Stimulated activated CD8-positive, alpha-beta memory T cell treated with anti-CD3 and anti-CD28 coated beads, Interleukin-4, amount 100 ng/mL, for 4 hours (primary cell): ENCODE data around the gene ATXN1.
"Not testable (repeated sequence)": the region's sequence is repeated elsewhere in the genome, so short reads cannot be mapped to it uniquely, and the experiment has no call there.

Source experiments
- DNase-seq, 2 donors: peaks; one replicate each; pipeline ENCODE4 v3.0.0-alpha.2; 2020; ENCODE audit warnings: low read depth in 2 of 2, low spot score in 1 of 2

The ATXN1 gene

DNA sequence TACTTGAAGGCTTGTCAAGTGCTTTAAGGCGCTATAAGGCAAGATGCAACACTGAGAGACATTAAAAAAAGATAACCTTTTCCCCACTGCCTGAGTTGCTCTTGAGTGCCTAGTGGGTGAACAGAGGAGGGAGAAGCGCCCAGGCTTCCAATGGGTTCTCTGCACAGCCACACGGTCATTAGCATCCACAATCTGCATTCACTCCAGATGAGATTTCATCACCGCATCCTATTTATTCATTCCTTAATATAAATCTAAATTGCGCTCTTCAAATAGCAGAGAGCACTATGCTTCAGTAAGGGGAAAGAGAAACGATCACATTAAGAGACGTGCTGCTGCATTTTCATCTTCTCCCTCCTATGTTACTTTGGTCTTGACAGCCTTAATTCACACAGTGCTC, 219.2 kb downstream of the ATXN1 start:
- DNase-seq, result no peak

DNA sequence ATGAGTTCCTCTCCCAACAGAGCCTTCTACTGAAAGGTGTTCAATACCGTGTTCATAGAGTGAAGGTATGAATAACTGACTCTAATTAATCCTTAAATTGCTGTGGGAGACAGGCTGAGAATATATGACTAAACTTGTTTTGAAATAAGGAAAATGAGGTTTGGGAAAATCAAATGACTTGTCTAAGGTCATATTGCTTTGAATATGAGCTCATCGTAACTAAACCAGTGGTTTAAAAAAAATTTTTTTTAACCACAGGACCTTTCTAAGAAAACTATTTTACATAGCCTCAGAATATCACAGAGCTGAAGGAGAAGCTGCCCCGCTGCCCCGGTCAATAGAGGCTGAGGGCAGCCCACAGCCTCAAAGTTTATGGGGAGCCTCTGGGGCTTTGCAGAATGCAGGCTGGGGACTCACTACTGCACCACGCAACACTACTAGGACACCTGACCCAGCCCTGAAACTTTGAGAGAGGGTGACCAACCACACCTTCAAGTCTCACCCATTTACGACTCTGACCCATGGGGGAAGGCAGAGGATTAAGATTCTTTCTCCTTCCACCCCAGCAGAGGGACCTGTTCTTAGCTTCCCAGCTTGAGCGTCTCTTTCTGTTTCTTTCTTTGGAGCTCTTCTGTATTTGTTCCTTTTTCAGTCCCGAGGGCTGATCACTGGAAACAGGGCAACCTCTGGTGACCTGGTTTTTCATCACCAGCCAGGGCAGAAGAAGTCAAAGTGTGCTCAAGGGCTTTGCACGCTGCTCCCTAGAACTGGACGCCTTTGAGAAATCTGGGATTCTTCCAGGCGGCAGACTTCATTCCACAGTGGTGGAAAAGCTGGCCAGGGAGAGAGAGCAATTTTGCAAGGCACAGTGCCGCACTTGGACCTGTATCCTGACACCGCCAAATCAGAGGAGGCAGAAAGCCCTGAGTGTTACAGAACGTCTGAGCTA, 220.2 kb downstream of the ATXN1 start:
- DNase-seq, result no peak

GRCh38 chr6:16540383-16540782, 220.9 kb downstream of the ATXN1 start:
- not testable (repeated sequence) for DNase-seq

DNA sequence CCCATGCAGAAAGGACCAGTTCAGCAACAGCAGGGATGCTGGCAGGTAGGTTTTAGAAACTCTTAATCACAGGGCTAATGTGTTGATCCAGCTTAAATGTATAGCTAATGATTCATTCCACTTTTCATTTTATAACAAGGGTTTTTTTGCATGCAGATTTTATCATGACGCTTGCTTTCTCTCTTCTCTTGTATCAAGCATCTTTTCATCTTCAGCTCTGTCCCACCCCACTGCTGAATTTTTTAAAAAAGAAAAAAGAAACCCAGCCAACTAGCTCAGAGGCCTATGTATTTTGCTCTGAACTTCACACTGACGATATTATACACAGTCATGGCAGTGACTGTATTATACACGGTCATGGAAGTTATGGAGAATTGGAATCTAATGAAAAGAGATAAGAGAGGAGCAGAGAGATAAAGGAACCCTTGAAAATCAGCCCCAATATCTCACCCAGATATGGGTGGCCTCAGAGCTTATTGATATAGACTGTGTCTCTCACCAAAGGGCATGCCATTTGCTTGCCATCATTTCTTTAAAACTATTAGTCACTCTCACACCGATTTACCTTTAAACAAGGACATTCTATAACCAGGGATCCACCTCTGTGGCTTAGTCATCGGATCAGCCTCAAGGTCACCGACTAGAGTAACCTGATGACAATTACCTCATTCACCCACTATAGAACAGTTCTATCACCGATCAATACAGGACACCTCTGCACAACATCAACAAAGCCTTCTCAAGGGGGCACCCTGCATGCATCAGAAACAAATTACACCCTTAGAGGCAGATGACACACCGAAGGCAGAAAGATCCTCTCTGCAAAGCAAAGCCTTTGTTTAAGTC, 222.0 kb downstream of the ATXN1 start:
- DNase-seq, result no peak

- no peak for DNase-seq
Observed at GRCh38 chr6:16535564-16535963, 225.7 kb downstream of the ATXN1 start.

DNA sequence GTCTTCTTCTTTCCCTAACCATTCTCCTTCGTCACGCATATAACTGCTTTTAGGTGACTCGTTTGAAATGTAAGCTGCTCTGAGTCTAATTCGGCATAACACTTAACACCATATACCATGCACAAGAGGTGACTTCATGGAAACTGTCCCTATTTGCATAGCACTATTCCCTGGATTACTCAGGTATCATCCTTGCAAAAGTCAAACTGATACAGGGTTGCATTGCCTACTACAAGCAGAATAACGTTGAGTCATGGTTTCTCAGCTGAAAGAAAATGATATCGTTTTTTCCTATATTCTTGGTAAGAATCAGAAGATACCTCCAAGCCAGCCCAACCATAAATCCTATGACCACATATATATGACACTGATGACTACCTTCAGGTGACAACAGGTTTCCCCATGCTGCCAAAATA, 227.5 kb downstream of the ATXN1 start:
- DNase-seq, result no peak

- no peak for DNase-seq
Observed at GRCh38 chr6:16533210-16533609, 228.1 kb downstream of the ATXN1 start.

DNA sequence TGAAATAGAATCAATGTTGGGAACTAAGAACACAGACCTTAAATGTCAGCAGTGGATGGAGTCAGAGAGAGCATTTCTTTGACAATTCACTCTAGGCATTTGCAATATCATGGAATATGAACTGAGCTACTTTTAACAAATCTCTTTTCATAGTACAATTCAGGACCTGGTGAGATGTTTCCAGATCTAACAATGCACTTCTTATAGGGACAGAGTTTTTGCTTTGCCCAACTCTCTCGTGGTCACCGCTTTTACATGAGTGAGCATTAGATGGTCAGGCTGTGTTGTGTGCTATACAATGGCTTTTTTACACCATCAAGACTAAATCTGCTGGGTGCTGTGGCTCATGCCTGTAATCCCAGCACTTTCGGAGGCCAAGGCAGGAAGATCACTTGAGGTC, 233.6 kb downstream of the ATXN1 start:
- no peak for DNase-seq

- no peak for DNase-seq
Observed at GRCh38 chr6:16524380-16524707, 236.9 kb downstream of the ATXN1 start.

- DNase-seq, result no peak
Observed at GRCh38 chr6:16523606-16524379, 237.5 kb downstream of the ATXN1 start.

- no peak for DNase-seq
Observed at GRCh38 chr6:16522937-16523336, 238.3 kb downstream of the ATXN1 start.

- DNase-seq, result no peak
Observed at GRCh38 chr6:16521528-16521927, 239.7 kb downstream of the ATXN1 start.

DNA sequence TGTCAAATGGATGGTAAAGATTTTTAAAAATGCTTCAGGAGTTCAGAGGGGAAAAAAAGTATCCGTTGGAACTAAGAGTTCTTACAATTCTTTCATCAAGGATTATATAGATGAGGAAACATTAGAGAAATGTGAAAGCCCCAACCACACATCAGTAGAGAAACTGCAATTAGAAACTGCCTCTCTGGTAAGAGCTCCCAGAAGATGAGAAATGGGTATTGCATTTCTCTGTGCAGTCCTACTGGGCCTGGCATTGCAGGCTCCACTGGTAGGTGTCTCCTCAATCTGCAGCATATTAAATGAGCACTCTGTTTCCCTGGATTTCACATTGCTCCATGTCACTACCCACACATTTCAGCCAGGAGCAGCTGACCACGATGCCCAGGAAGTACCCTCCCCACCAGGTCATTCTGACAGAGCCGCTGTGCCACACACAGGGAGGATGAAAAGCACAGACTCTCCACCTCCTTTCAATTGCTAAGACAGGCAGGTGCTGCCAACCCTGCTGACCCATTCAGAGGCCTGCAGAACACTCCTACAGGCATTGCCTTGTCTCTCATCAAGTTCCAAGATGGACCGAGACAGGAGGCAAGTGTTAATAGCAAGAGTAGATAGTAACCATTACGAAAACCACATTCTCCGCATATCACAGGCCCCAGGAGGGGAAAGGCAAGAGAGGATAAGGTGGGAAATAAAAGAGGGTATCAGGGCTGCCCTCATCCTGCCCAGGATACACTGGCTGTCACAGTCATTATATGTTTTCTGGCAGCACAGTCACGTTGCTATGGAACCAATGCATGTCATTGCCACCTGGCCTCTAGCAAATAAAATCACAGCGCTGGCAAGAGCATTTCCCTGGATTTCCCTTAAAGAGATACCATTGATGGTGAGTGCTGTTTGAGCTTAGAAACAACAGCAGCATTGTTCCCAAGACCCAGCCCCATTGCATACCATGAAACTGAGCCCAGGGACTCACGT, 241.7 kb downstream of the ATXN1 start:
- DNase-seq, result no peak

GRCh38 chr6:16518265-16518664, 243.0 kb downstream of the ATXN1 start:
- no peak for DNase-seq

DNA sequence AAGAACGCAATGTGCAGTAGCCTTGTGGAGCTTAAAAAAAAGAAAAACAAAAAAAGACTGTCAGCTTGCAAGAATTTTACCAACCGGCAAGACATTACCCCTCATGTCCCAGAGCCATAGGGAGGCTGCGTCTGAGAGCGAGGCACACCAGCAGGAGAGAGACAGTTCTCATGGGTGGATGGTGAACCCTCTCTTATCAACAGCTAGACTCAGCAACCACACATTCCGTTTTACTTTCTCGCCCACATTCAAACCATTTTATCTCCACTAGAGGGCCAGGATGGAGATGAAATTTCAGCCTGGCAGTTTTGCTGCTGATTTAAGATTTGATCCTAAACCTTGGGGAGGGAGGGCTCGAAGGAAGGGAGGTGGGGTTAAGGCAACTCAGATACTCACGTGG, 247.0 kb downstream of the ATXN1 start:
- no peak for DNase-seq

DNA sequence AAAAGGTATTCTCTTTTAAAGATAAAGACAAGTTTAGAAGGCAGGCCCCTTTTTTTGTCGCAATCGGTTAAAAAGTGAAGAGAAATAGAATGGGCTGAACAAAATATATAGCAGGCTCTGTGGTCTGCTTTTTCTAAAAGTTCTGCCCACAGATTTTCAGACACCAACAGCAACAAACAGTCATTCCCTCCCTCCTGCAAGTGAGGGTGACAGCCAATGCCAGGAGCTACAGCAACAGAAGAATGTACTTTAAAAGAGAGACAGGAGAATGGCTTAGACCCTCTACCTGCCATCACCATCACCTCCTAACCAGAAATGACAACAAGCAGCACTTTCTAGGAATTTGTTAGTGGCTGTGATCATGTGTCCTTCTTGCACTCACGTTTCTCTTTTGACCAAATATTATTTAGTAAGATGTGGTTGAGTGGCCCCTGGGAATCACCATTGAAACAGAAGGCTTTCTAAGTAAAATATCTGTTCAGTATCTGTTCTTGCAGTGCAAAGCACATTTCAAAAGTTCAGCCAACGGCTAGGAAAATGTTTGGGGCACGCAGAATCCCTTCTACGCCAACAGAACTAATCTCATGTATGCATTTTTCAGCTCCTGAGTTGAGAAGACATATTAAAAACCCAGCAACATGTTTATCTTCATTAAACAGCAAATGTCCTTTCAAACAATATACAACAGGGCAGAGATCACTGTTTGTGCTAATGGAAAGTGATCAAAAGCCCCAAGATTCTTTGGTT, 248.5 kb downstream of the ATXN1 start:
- DNase-seq, result no peak

GRCh38 chr6:16511723-16512489, 249.4 kb downstream of the ATXN1 start:
- no peak for DNase-seq

DNA sequence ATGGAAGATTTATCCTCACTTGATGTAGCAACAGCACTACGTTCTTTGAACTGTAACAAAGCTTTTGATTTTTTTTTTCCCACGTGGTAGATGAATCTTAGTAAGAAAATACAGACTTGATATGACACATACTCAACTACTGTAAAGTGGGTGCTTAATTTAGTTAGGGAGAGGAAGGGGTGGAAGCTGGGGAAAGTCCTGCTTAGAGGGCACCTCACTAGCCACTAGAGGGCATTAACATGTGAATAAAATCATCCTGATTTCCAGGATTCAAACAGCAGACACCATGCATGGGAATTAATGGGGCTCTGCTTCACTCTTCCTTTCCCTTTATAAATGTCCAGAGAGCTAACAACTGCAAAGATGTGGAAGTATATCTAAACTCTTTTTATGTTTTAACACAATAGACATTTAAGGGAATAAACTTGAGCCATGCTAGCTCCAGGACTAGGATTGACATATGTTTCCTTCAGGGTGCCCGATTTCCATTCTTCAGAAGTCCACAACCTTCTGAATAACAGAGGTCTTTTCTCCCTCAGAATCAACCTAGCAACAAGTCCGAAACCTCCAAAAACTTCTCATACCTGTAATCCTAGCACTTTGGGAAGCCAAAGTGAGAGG, 250.1 kb downstream of the ATXN1 start:
- no peak for DNase-seq
